GM19468 (cell line): Measurements from ENCODE around the gene CHCHD6.

Experiments
- ATAC-seq: cut with Tn5 transposase; IDR thresholded peaks from one replicate; pipeline ENCODE4 v1.9.1; 2021; ENCODE audit warnings: mild to moderate bottlenecking, moderate library complexity, moderate number of reproducible peaks; ENCODE audit not compliant: unreplicated experiment; ENCODE audit errors: extremely low read depth

CHCHD6 gene

GRCh38 chr3:126851382-126851781 is 147.3 kb downstream of the CHCHD6 start:
- no peak for ATAC-seq

GRCh38 chr3:126851934-126852333 is 147.9 kb downstream of the CHCHD6 start:
- ATAC-seq, result no peak

- ATAC-seq, result no peak
These were observed 148.5 kb downstream of the CHCHD6 start for GRCh38 chr3:126852511-126852910.

GRCh38 chr3:126854666-126855065 is 150.6 kb downstream of the CHCHD6 start:
- ATAC-seq, result no peak

GRCh38 chr3:126855374-126855773 is 151.3 kb downstream of the CHCHD6 start:
- no peak for ATAC-seq

- ATAC-seq, result no peak
These were observed 153.9 kb downstream of the CHCHD6 start for GRCh38 chr3:126857928-126858327.

GRCh38 chr3:126858401-126858800 is 154.4 kb downstream of the CHCHD6 start:
- no peak for ATAC-seq

- ATAC-seq, result no peak
These were observed 154.8 kb downstream of the CHCHD6 start for GRCh38 chr3:126858887-126859286.

- no peak for ATAC-seq
These were observed 155.6 kb downstream of the CHCHD6 start for GRCh38 chr3:126859415-126860246.

- no peak for ATAC-seq
These were observed 161.7 kb downstream of the CHCHD6 start for GRCh38 chr3:126865736-126866135.

GRCh38 chr3:126866175-126866759 is 162.2 kb downstream of the CHCHD6 start:
- no peak for ATAC-seq

GRCh38 chr3:126867190-126867862 is 163.3 kb downstream of the CHCHD6 start:
- no peak for ATAC-seq

GRCh38 chr3:126867863-126868200 is 163.8 kb downstream of the CHCHD6 start:
- ATAC-seq, result no peak

GRCh38 chr3:126870608-126871210 is 166.7 kb downstream of the CHCHD6 start:
- no peak for ATAC-seq

GRCh38 chr3:126872701-126873342 is 168.8 kb downstream of the CHCHD6 start:
- no peak for ATAC-seq

- ATAC-seq, result no peak
These were observed 169.4 kb downstream of the CHCHD6 start for GRCh38 chr3:126873416-126873815.

GRCh38 chr3:126878664-126879063 is 174.6 kb downstream of the CHCHD6 start:
- no peak for ATAC-seq

GRCh38 chr3:126880901-126881300 is 176.9 kb downstream of the CHCHD6 start:
- ATAC-seq, result no peak

GRCh38 chr3:126881861-126882260 is 177.8 kb downstream of the CHCHD6 start:
- ATAC-seq, result no peak

GRCh38 chr3:126883241-126883640 is 179.2 kb downstream of the CHCHD6 start:
- no peak for ATAC-seq
